NCI-H2196 (cell line): ENCODE results near the gene CFAP61.
"Not testable (repeated sequence)": the region's sequence is repeated elsewhere in the genome, so short reads cannot be mapped to it uniquely, and the experiment has no call there.

Source experiments
- DNase-seq: peaks from one replicate; lab custom pipeline; 2025; ENCODE audit not compliant: unreplicated experiment; lab: John Stamatoyannopoulos, UW

Gene CFAP61

GRCh38 chr20:20085071-20085470, 32.7 kb downstream of the CFAP61 start:
- DNase-seq: no peak

GRCh38 chr20:20085812-20086211, 33.5 kb downstream of the CFAP61 start:
- no peak for DNase-seq

- no peak for DNase-seq
Measured at GRCh38 chr20:20089018-20089417, 36.7 kb downstream of the CFAP61 start.

GRCh38 chr20:20089939-20090338, 37.6 kb downstream of the CFAP61 start:
- no peak for DNase-seq

- no peak for DNase-seq
Measured at GRCh38 chr20:20092827-20093226, 40.5 kb downstream of the CFAP61 start.

GRCh38 chr20:20094410-20094809, 42.1 kb downstream of the CFAP61 start:
- DNase-seq: no peak

GRCh38 chr20:20095114-20095872, 43.0 kb downstream of the CFAP61 start:
- DNase-seq: no peak

GRCh38 chr20:20096421-20096820, 44.1 kb downstream of the CFAP61 start:
- no peak for DNase-seq

GRCh38 chr20:20100881-20101280, 48.5 kb downstream of the CFAP61 start:
- no peak for DNase-seq

- DNase-seq: no peak
Measured at GRCh38 chr20:20102163-20102562, 49.8 kb downstream of the CFAP61 start.

- DNase-seq: no peak
Measured at GRCh38 chr20:20102716-20103258, 50.5 kb downstream of the CFAP61 start.

GRCh38 chr20:20103486-20103885, 51.2 kb downstream of the CFAP61 start:
- DNase-seq: no peak

- not testable (repeated sequence) for DNase-seq
Measured at GRCh38 chr20:20123187-20123586, 70.9 kb downstream of the CFAP61 start.

GRCh38 chr20:20130399-20130798, 78.1 kb downstream of the CFAP61 start:
- peak; percentile 33 for DNase-seq

- DNase-seq: no peak
Measured at GRCh38 chr20:20134941-20135575, 82.7 kb downstream of the CFAP61 start.

GRCh38 chr20:20136313-20136712, 84.0 kb downstream of the CFAP61 start:
- DNase-seq: no peak

GRCh38 chr20:20137851-20138250, 85.5 kb downstream of the CFAP61 start:
- DNase-seq: no peak

- no peak for DNase-seq
Measured at GRCh38 chr20:20138301-20139064, 86.2 kb downstream of the CFAP61 start.

- no peak for DNase-seq
Measured at GRCh38 chr20:20139403-20139802, 87.1 kb downstream of the CFAP61 start.

GRCh38 chr20:20143165-20143564, 90.8 kb downstream of the CFAP61 start:
- DNase-seq: no peak

- DNase-seq: no peak
Measured at GRCh38 chr20:20143646-20144045, 91.3 kb downstream of the CFAP61 start.

GRCh38 chr20:20148779-20149178, 96.4 kb downstream of the CFAP61 start:
- DNase-seq: no peak
